Colonic mucosa (tissue), 4 donors: ENCODE data around the gene PHF13. TPM values are rescaled to one million over a fixed set of nuclear protein-coding genes. Genes with fewer than 3 reads are reported as not detected.
A peak's percentile ranks its signal among the peaks of the same experiment; 100 is the strongest.

Source experiments
- DNase-seq: peaks from one replicate; pipeline ENCODE4 v3.0.0-alpha.2; 2020
- H3K27ac ChIP-seq: fragments of 200-600 bp; one replicate; pipeline ENCODE4 v1.8.0; 2021
- H3K27me3 ChIP-seq: fragments of 200-600 bp; one replicate; pipeline ENCODE4 v1.8.0; 2021
- H3K36me3 ChIP-seq: fragments of 200-600 bp; one replicate; pipeline ENCODE4 v1.8.0; 2021
- H3K4me1 ChIP-seq: fragments of 200-600 bp; one replicate; pipeline ENCODE4 v1.8.0; 2021; ENCODE audit warnings: mild to moderate bottlenecking
- H3K4me3 ChIP-seq: fragments of 200-600 bp; one replicate; pipeline ENCODE4 v1.8.0; 2021
- H3K9ac ChIP-seq, 2 donors: one replicate each; pipeline ENCODE4 v1.7.0; 2013; ENCODE audit warnings: control low read depth in 2 of 2, low read depth in 2 of 2, low read length in 2 of 2
- H3K9me3 ChIP-seq: fragments of 200-600 bp; one replicate; pipeline ENCODE4 v1.8.0; 2021
- CTCF ChIP-seq: fragments of 200-600 bp; IDR thresholded peaks from one replicate; pipeline ENCODE4 v1.8.0; 2022; ENCODE audit warnings: antibody characterized with exemption, mild to moderate bottlenecking
- intact Hi-C: fragments of 100-400 bp; cut with DNase I; formaldehyde crosslinking; loops from one replicate; pipeline ENCODE4 v1.14.1; 2022
- total RNA-seq, 2 donors: library from RNA; stranded (reverse); fragmentation: NEBNext Ultra II Directional in 1 of 2; extraction: Animal tissue kit (Norgen Biotek cat#: 25700) in 1 of 2; gene quantifications; one replicate each; pipeline ENCODE4 v1.2.1, GENCODE V29; 2021
- donor health status: healthy.
- donor health status: DM: no; HTN: no; CAD: no.
- donor health status: DM: no; HTN: no; CAD: no.

The PHF13 gene
- total RNA-seq, 2 donors from 2014 or later, result 8.0 to 13.4 TPM

GRCh38 chr1:6652986-6653385 is 39.5 kb downstream of the PHF13 start:
- Histone ChIP-seq H3K27me3 (no peaks in the 10 kb centered on the region), H3K9ac (no peak overlapping the region), H3K4me1 (no peaks in the 10 kb centered on the region), H3K9me3 (no peaks in the 10 kb centered on the region), H3K27ac (no peak overlapping the region), H3K36me3 (peaks cover 14% of the 10 kb centered on the region), H3K4me3 (no peak overlapping the region)
- no peak for TF ChIP-seq CTCF
- DNase-seq, result no peak
- intact Hi-C loops, result no loop called here

GRCh38 chr1:6653436-6654290 is 40.1 kb downstream of the PHF13 start:
- DNase-seq, result no peak
- no peaks in the 10 kb centered on the region for H3K9me3 ChIP-seq

GRCh38 chr1:6657138-6657537 is 43.6 kb downstream of the PHF13 start:
- Histone ChIP-seq H3K9me3 (no peaks in the 10 kb centered on the region), H3K4me3 (no peak overlapping the region), H3K27ac (no peak overlapping the region), H3K36me3 (peaks cover 14% of the 10 kb centered on the region), H3K9ac (no peak overlapping the region), H3K27me3 (no peaks in the 10 kb centered on the region), H3K4me1 (no peaks in the 10 kb centered on the region)
- intact Hi-C loops, result no loop called here
- TF ChIP-seq CTCF, result no peak
- no peak for DNase-seq

More at GRCh38 chr1:6653436-6654290, 40.1 kb downstream of the PHF13 start:
- no peaks in the 10 kb centered on the region for H3K27me3 ChIP-seq
- no peak for TF ChIP-seq CTCF
- H3K36me3 ChIP-seq, result peaks cover 14% of the 10 kb centered on the region
- H3K4me3 ChIP-seq, result no peak overlapping the region
- no peak overlapping the region for H3K27ac ChIP-seq
- intact Hi-C loops, result no loop called here
- no peaks in the 10 kb centered on the region for H3K4me1 ChIP-seq
- no peak overlapping the region for H3K9ac ChIP-seq

- no peak overlapping the region for H3K4me3 ChIP-seq
These were observed 45.0 kb downstream of the PHF13 start for GRCh38 chr1:6658359-6659060.

More at GRCh38 chr1:6658359-6659060, 45.0 kb downstream of the PHF13 start:
- peaks cover 4% of the 10 kb centered on the region for H3K36me3 ChIP-seq
- H3K4me1 ChIP-seq, result no peaks in the 10 kb centered on the region
- H3K9me3 ChIP-seq, result no peaks in the 10 kb centered on the region
- DNase-seq, result peak; percentile 29
- no peak overlapping the region for H3K27ac ChIP-seq
- H3K9ac ChIP-seq, result no peak overlapping the region
- intact Hi-C loops, result no loop called here
- TF ChIP-seq CTCF, result no peak
- H3K27me3 ChIP-seq, result no peaks in the 10 kb centered on the region
